H9 (cell line): ENCODE results near the gene RILPL1. TPM values are rescaled to one million over a fixed set of nuclear protein-coding genes. Genes with fewer than 3 reads are reported as not detected.

Source experiments
- DNase-seq: peaks from one replicate; pipeline ENCODE4 v3.0.0-alpha.2; 2017
- H2AFZ ChIP-seq: one replicate; pipeline ENCODE4 v1.6.1; 2013; ENCODE audit warnings: mild to moderate bottlenecking, low read length, control low read depth, moderate library complexity
- H2AK5ac ChIP-seq: 2 replicates; pipeline ENCODE4 v1.6.1; 2013; ENCODE audit warnings: low read length, control low read depth, mixed read lengths; ENCODE audit not compliant: insufficient read length
- H2BK120ac ChIP-seq: one replicate; pipeline ENCODE4 v1.6.1; 2013; ENCODE audit warnings: low read depth, mild to moderate bottlenecking, low read length, control low read depth, inconsistent platforms; ENCODE audit not compliant: poor library complexity, severe bottlenecking
- H2BK12ac ChIP-seq: 2 replicates; pipeline ENCODE4 v1.6.1; 2013; ENCODE audit warnings: low read length, control low read depth, mixed read lengths, low read depth; ENCODE audit not compliant: insufficient read length
- H2BK15ac ChIP-seq: 2 replicates; pipeline ENCODE4 v1.6.1; 2013; ENCODE audit warnings: low read depth, low read length, control low read depth
- H2BK20ac ChIP-seq: one replicate; pipeline ENCODE4 v1.6.1; 2013; ENCODE audit warnings: low read depth, mild to moderate bottlenecking, low read length, control low read depth, inconsistent platforms; ENCODE audit not compliant: poor library complexity, severe bottlenecking
- H2BK5ac ChIP-seq: 2 replicates; pipeline ENCODE4 v1.6.1; 2013; ENCODE audit warnings: low read length, control low read depth, mixed read lengths; ENCODE audit not compliant: insufficient read length
- H3K14ac ChIP-seq: 2 replicates; pipeline ENCODE4 v1.6.1; 2013; ENCODE audit warnings: low read length, control low read depth; ENCODE audit not compliant: insufficient read depth
- H3K18ac ChIP-seq: 2 replicates; pipeline ENCODE4 v1.6.1; 2013; ENCODE audit warnings: low read depth, mild to moderate bottlenecking, mixed read lengths, low read length, control low read depth; ENCODE audit not compliant: insufficient read length
- H3K23ac ChIP-seq: 2 replicates; pipeline ENCODE4 v1.6.1; 2013; ENCODE audit warnings: low read length, control low read depth, mixed read lengths, low read depth; ENCODE audit not compliant: insufficient read length
- H3K23me2 ChIP-seq: 2 replicates; pipeline ENCODE4 v1.6.1; 2013; ENCODE audit warnings: low read depth, mild to moderate bottlenecking, mixed read lengths, low read length, control low read depth; ENCODE audit not compliant: insufficient read length, poor library complexity, severe bottlenecking
- H3K27ac ChIP-seq: 2 replicates; pipeline ENCODE4 v1.5.1; 2013; ENCODE audit warnings: low read length, control low read depth, mixed read lengths, low read depth; ENCODE audit not compliant: insufficient read length
- H3K27me3 ChIP-seq: 2 replicates; pipeline ENCODE4 v1.6.1; 2013; ENCODE audit warnings: low read length, control low read depth, inconsistent platforms; ENCODE audit not compliant: insufficient read depth
- H3K4ac ChIP-seq: 2 replicates; pipeline ENCODE4 v1.6.1; 2013; ENCODE audit warnings: low read depth, mild to moderate bottlenecking, control low read depth, inconsistent platforms, low read length, moderate library complexity
- H3K4me1 ChIP-seq: 2 replicates; pipeline ENCODE4 v1.6.1; 2013; ENCODE audit warnings: low read length, control low read depth, inconsistent platforms; ENCODE audit not compliant: insufficient read depth
- H3K4me2 ChIP-seq: 2 replicates; pipeline ENCODE4 v1.6.1; 2013; ENCODE audit warnings: low read length, control low read depth, mixed read lengths; ENCODE audit not compliant: insufficient read length, insufficient read depth
- H3K56ac ChIP-seq: 2 replicates; pipeline ENCODE4 v1.6.1; 2013; ENCODE audit warnings: low read depth, mild to moderate bottlenecking, mixed read lengths, low read length, control low read depth; ENCODE audit not compliant: insufficient read length
- H3K79me1 ChIP-seq: 2 replicates; pipeline ENCODE4 v1.6.1; 2013; ENCODE audit warnings: low read depth, mild to moderate bottlenecking, moderate library complexity, low read length, control low read depth, inconsistent platforms; ENCODE audit not compliant: insufficient read depth, poor library complexity, severe bottlenecking
- H3K79me2 ChIP-seq: 2 replicates; pipeline ENCODE4 v1.6.1; 2013; ENCODE audit warnings: low read length, control low read depth, inconsistent platforms; ENCODE audit not compliant: insufficient read depth
- H3K9ac ChIP-seq: 2 replicates; pipeline ENCODE4 v1.6.1; 2013; ENCODE audit warnings: low read length, control low read depth, mixed read lengths; ENCODE audit not compliant: insufficient read length; ENCODE audit errors: extremely low read depth
- H3K9me3 ChIP-seq: one replicate; pipeline ENCODE4 v1.6.1; 2013; ENCODE audit warnings: low read depth, low read length, inconsistent platforms; ENCODE audit not compliant: control insufficient read depth
- H3T11ph ChIP-seq: one replicate; pipeline ENCODE4 v1.6.1; 2013; ENCODE audit warnings: mild to moderate bottlenecking, low read length, control low read depth, inconsistent platforms
- H4K20me1 ChIP-seq: one replicate; pipeline ENCODE4 v1.6.1; 2013; ENCODE audit not compliant: control insufficient read depth, insufficient read length, insufficient read depth
- H4K5ac ChIP-seq: 2 replicates; pipeline ENCODE4 v1.6.1; 2013; ENCODE audit warnings: low read depth, mild to moderate bottlenecking, mixed read lengths, low read length, control low read depth; ENCODE audit not compliant: insufficient read length
- H4K8ac ChIP-seq: replicated peaks from 2 replicates; pipeline ENCODE4 v1.6.1; 2013; ENCODE audit warnings: low read length, control low read depth, mixed read lengths, low read depth; ENCODE audit not compliant: insufficient read length
- H4K91ac ChIP-seq: 2 replicates; pipeline ENCODE4 v1.6.1; 2013; ENCODE audit warnings: low read depth, mild to moderate bottlenecking, moderate library complexity, mixed read lengths, low read length, control low read depth; ENCODE audit not compliant: insufficient read length
- H3K27ac Mint-ChIP-seq, 3 experiments: 2 replicates in 2 of 3; 3 replicates in 1 of 3; pipeline ENCODE4 v1.8.0; 2020 to 2021; ENCODE audit warnings: mixed read lengths in 3 of 3, mild to moderate bottlenecking in 1 of 3, moderate library complexity in 1 of 3
- H3K27me3 Mint-ChIP-seq: 2 replicates; pipeline ENCODE4 v1.8.0; 2021; ENCODE audit warnings: low read depth, mild to moderate bottlenecking, moderate library complexity, mixed read lengths
- H3K36me3 Mint-ChIP-seq, 3 experiments: 2 replicates in 2 of 3; 3 replicates in 1 of 3; pipeline ENCODE4 v1.8.0; 2020 to 2021; ENCODE audit warnings: low read depth in 3 of 3, mixed read lengths in 3 of 3; ENCODE audit not compliant: insufficient read depth in 1 of 3
- H3K4me1 Mint-ChIP-seq, 2 experiments: 2 replicates each; pipeline ENCODE4 v1.8.0; 2020; ENCODE audit warnings: mixed read lengths in 2 of 2
- H3K4me3 Mint-ChIP-seq, 2 experiments: 2 replicates in 1 of 2; 3 replicates in 1 of 2; pipeline ENCODE4 v1.8.0; 2020 to 2021; ENCODE audit warnings: mild to moderate bottlenecking in 2 of 2, mixed read lengths in 2 of 2, moderate library complexity in 1 of 2
- H3K9me3 Mint-ChIP-seq, 2 experiments: 2 replicates in 1 of 2; 3 replicates in 1 of 2; pipeline ENCODE4 v1.8.0; 2020; ENCODE audit warnings: mild to moderate bottlenecking in 2 of 2, mixed read lengths in 2 of 2, moderate library complexity in 1 of 2
- WGBS: extraction: QIAGEN DNeasy Blood & Tissue Kit; methylation state at CpG from one replicate; pipeline ENCODE4 v1.1.7; 2013; ENCODE audit warnings: missing lambda C conversion rate, low lambda C conversion rate, mixed read lengths; ENCODE audit not compliant: insufficient read length; ENCODE audit errors: extremely low coverage; 5-methylcytosine and 5-hydroxymethylcytosine counted together
- total RNA-seq: library from RNA; stranded (reverse); gene quantifications from 2 replicates; pipeline ENCODE4 v1.2.1, GENCODE V29; 2021
- TF ChIP-seq, protein P1 (sequence below): fragments of 200-600 bp; sonication (generic); conservative IDR thresholded peaks from 3 replicates; pipeline ENCODE4 v1.8.0; 2021; ENCODE audit warnings: antibody characterized with exemption, mild to moderate bottlenecking

The RILPL1 gene
- total RNA-seq, 1 experiment from 2014 or later: 8.1 TPM

GRCh38 chr12:123446333-123446713 lies 87.2 kb downstream of the RILPL1 start:
- peaks cover 6 to 10% of the 10 kb centered on the region in 2 experiments for H3K4me1 Mint-ChIP-seq
- no peaks in the 10 kb centered on the region for H3K4me1 ChIP-seq
- no peak overlapping the region for H3K23ac ChIP-seq
- H3K4me2 ChIP-seq: no peak overlapping the region
- H3K27ac ChIP-seq: no peak overlapping the region
- no peak overlapping the region for H2AK5ac ChIP-seq
- H4K5ac ChIP-seq: no peak overlapping the region
- H4K8ac ChIP-seq: no peak overlapping the region
- H3K14ac ChIP-seq: no peak overlapping the region
- H3K18ac ChIP-seq: no peak overlapping the region
- H3K56ac ChIP-seq: no peak overlapping the region
- no peak overlapping the region for H3T11ph ChIP-seq
- H2BK12ac ChIP-seq: no peak overlapping the region
- no peak for DNase-seq
- H3K9me3 ChIP-seq: no peaks in the 10 kb centered on the region
- H2AFZ ChIP-seq: no peak overlapping the region
- no peak overlapping the region for H2BK20ac ChIP-seq
- no peak overlapping the region for H2BK15ac ChIP-seq
- no peak overlapping the region; a peak in 2 of 7 replicates for H3K27ac Mint-ChIP-seq
- no peak overlapping the region for H3K9ac ChIP-seq
- H3K27me3 Mint-ChIP-seq: peaks cover 21% of the 10 kb centered on the region
- no CpG with 5 or more reads among the region's 4 CpGs for WGBS
- no peaks in the 10 kb centered on the region; a peak in 1 of 5 replicates for H3K9me3 Mint-ChIP-seq
- no peak overlapping the region for H3K4ac ChIP-seq
- TF ChIP-seq, protein P1, sequence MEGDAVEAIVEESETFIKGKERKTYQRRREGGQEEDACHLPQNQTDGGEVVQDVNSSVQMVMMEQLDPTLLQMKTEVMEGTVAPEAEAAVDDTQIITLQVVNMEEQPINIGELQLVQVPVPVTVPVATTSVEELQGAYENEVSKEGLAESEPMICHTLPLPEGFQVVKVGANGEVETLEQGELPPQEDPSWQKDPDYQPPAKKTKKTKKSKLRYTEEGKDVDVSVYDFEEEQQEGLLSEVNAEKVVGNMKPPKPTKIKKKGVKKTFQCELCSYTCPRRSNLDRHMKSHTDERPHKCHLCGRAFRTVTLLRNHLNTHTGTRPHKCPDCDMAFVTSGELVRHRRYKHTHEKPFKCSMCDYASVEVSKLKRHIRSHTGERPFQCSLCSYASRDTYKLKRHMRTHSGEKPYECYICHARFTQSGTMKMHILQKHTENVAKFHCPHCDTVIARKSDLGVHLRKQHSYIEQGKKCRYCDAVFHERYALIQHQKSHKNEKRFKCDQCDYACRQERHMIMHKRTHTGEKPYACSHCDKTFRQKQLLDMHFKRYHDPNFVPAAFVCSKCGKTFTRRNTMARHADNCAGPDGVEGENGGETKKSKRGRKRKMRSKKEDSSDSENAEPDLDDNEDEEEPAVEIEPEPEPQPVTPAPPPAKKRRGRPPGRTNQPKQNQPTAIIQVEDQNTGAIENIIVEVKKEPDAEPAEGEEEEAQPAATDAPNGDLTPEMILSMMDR: no peak
- H4K20me1 ChIP-seq: no peaks in the 10 kb centered on the region
- H3K23me2 ChIP-seq: no peaks in the 10 kb centered on the region
- no peaks in the 10 kb centered on the region for H3K27me3 ChIP-seq
- H4K91ac ChIP-seq: no peak overlapping the region
- H3K4me3 Mint-ChIP-seq: no peak overlapping the region
- no peaks in the 10 kb centered on the region for H3K79me1 ChIP-seq
- no peak overlapping the region for H2BK5ac ChIP-seq
- H3K36me3 Mint-ChIP-seq: no peaks in the 10 kb centered on the region
- no peak overlapping the region for H2BK120ac ChIP-seq
- H3K79me2 ChIP-seq: no peaks in the 10 kb centered on the region
